Heart right ventricle (tissue), 16 donors: ENCODE data around the gene LRIG1. TPM values are rescaled to one million over a fixed set of nuclear protein-coding genes. Genes with fewer than 3 reads are reported as not detected.

Source experiments
- ATAC-seq, 8 donors: fragments of 200-7000 bp; cut with Tn5 transposase; one replicate each; pipeline ENCODE4 v1.9.1; 2020; ENCODE audit warnings: mild to moderate bottlenecking in 8 of 8, moderate library complexity in 8 of 8, moderate number of reproducible peaks in 1 of 8
- DNase-seq, 2 donors: peaks; one replicate each; pipeline ENCODE4 v3.0.0-alpha.2; 2020
- H3K27ac ChIP-seq, 10 donors: fragments of 200-600 bp; sonication (generic) in 2 of 10; one replicate each; pipeline versions ENCODE4 v1.5.0 to v1.8.0; 2020 to 2022; ENCODE audit warnings: mild to moderate bottlenecking in 3 of 10
- H3K27me3 ChIP-seq, 7 donors: fragments of 200-600 bp; one replicate each; pipeline ENCODE4 v1.8.0; 2021 to 2022; ENCODE audit warnings: mild to moderate bottlenecking in 2 of 7
- H3K36me3 ChIP-seq, 9 donors: fragments of 200-600 bp; sonication (generic) in 1 of 9; one replicate each; pipeline versions ENCODE4 v1.5.0 to v1.8.0; 2020 to 2022; ENCODE audit warnings: mild to moderate bottlenecking in 2 of 9
- H3K4me1 ChIP-seq, 9 donors: fragments of 200-600 bp; sonication (generic) in 1 of 9; one replicate each; pipeline versions ENCODE4 v1.5.0 to v1.8.0; 2020 to 2022; ENCODE audit warnings: mild to moderate bottlenecking in 4 of 9
- H3K4me3 ChIP-seq, 10 donors: fragments of 200-600 bp; sonication (generic) in 2 of 10; one replicate each; pipeline versions ENCODE4 v1.5.0 to v1.8.0; 2020 to 2022; ENCODE audit warnings: mild to moderate bottlenecking in 7 of 10, moderate library complexity in 2 of 10
- H3K9me3 ChIP-seq, 11 donors: fragments of 200-600 bp in 10 of 11; sonication (generic) in 2 of 11; one replicate each; pipeline versions ENCODE4 v1.5.0 to v1.8.0; 2013 to 2022; ENCODE audit warnings: mild to moderate bottlenecking in 2 of 11, control low read depth in 1 of 11, moderate library complexity in 1 of 11
- WGBS, 2 donors: extraction: QIAGEN DNeasy Blood & Tissue Kit; methylation state at CpG; one replicate each; pipeline ENCODE4 v1.1.7; 2013; ENCODE audit warnings: inconsistent platforms in 1 of 2; 5-methylcytosine and 5-hydroxymethylcytosine counted together
- intact Hi-C, 10 donors: fragments of 100-400 bp; cut with DNase I; formaldehyde crosslinking; loops; one replicate each; pipeline versions ENCODE4 v1.11.1 to v1.14.2; 2022
- polyA plus RNA-seq, 2 donors: library from polyadenylated mRNA; stranded (reverse); fragments of 200-250 nt; gene quantifications; one replicate each; pipeline ENCODE4 v1.2.3, GENCODE V29; 2013
- total RNA-seq, 10 donors: library from RNA; stranded (reverse); fragmentation: NEBNext Ultra II Directional in 3 of 10; extraction: Animal tissue kit (Norgen Biotek cat#: 25700) in 3 of 10; gene quantifications; one replicate each; pipeline versions ENCODE4 v1.2.1 to v1.2.4, GENCODE V29; 2021 to 2023
- TF ChIP-seq, protein P1 (sequence below), 9 donors: fragments of 200-600 bp; sonication (generic) in 2 of 9; IDR thresholded peaks; one replicate each; pipeline versions ENCODE4 v1.5.0 to v1.8.0; 2021 to 2022; ENCODE audit warnings: antibody characterized with exemption in 9 of 9, mild to moderate bottlenecking in 5 of 9, moderate library complexity in 1 of 9
- donor health status: Arrhythmogenic right ventricular cardiomyopathy.
- donor health status: ischemic (EF 13 %, LVEDD 7.1; RV severe dilation, severe dysfunction).
- donor health status: healthy with polysubstance abuse.
- donor health status: DM: no; HTN: yes; CAD: no.
- donor health status: DM: no; HTN: no; CAD: no.
- donor health status: ischemic (EF 25% LVEDD 6.9; RV normal size, moderate dysfunction).
- donor health status: ischemic (EF 25% LVEDD 5.7; RV mildly dilated, moderate dysfunction).
- donor health status: healthy.
- donor health status: DM: yes; HTN: yes; CAD: no.
- donor health status: Ischemic cardiomyopathy.
- donor health status: ischemic (EF 35%, LVEDD 5.7; RV mildly dilated, moderate dysfunction).
- donor health status: nonischemic (EF 11% LVEDD 7.7; RV severe dilation, severe dysfunction).
- donor health status: DM: yes; HTN: yes; CAD: no.
- donor health status: PGD.
- donor health status: ischemic (EF 29% LVEDD 5.4; RV normal size, mild dysfunction).
- donor health status: nonischemic (EF 23%, LVEDD 6.1; RV moderate dilation, normal function).

Gene LRIG1
- total and polyA plus RNA-seq, 12 donors, result 23.8 to 109 (median 94.2) TPM

DNA sequence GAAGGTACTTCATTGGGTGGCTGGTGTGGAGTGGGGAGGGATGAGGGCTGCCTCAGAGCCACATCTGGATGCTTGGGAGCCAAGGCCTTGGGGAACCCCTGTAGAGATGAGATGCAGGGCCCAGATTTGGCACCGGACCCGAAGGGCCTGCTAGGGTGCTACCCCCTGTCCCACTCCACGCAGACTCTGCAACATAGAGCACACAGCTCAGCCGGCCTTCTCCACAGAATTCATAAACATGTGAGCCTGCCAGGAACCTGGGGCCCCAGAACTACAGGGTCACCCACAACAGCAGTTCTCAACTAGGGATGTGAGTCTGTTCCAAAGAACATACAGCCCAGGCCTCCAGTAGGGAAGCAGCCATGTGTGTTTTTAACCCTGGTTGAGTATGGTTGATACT is 62.8 kb downstream of the LRIG1 start:
- Histone ChIP-seq H3K4me3 (no peak overlapping the region), H3K9me3 (no peaks in the 10 kb centered on the region), H3K36me3 (no peaks in the 10 kb centered on the region), H3K27me3 (no peaks in the 10 kb centered on the region), H3K27ac (no peak overlapping the region), H3K4me1 (peaks cover 26 to 98% (median 73%) of the 10 kb centered on the region in 9 donors)
- ATAC-seq (no peak), DNase-seq (no peak)
- intact Hi-C loops, result no loop called here
- 98% methylated on average over 4 of the region's 4 CpGs for WGBS, 2 donors
- TF ChIP-seq, protein P1, sequence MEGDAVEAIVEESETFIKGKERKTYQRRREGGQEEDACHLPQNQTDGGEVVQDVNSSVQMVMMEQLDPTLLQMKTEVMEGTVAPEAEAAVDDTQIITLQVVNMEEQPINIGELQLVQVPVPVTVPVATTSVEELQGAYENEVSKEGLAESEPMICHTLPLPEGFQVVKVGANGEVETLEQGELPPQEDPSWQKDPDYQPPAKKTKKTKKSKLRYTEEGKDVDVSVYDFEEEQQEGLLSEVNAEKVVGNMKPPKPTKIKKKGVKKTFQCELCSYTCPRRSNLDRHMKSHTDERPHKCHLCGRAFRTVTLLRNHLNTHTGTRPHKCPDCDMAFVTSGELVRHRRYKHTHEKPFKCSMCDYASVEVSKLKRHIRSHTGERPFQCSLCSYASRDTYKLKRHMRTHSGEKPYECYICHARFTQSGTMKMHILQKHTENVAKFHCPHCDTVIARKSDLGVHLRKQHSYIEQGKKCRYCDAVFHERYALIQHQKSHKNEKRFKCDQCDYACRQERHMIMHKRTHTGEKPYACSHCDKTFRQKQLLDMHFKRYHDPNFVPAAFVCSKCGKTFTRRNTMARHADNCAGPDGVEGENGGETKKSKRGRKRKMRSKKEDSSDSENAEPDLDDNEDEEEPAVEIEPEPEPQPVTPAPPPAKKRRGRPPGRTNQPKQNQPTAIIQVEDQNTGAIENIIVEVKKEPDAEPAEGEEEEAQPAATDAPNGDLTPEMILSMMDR (IDR thresholded peaks at IDR 0.05), result no peak

DNA sequence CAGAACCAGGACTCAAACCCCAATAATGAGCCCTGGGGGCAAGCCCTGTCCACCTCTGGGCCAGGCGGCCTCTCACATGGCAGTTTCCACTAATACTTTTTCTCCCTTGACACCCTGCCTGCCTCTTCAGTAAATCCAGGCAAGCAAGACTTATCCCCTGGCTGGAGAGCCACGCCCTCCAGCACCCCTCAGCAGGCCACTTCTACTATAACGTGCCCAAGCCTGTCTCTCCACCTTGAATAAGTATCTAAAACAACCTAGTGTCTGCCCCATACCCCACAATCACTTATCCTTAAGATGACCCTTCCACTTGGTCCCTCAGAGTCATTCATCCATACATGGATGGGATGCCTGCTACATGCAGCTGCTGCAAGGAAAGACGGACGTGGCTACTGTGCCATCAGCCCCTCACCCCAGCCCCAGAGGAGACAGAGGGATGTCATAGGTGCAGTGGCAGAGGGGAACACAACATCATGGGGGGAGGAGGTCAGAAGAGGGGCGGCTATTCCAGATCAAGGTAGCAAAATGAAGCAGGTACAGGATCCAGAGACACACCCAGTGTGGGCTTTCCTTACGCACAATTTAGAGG is 63.4 kb downstream of the LRIG1 start:
- Histone ChIP-seq H3K27ac (no peak overlapping the region), H3K4me3 (no peak overlapping the region), H3K4me1 (peaks cover 24 to 98% (median 73%) of the 10 kb centered on the region in 9 donors), H3K36me3 (no peaks in the 10 kb centered on the region), H3K27me3 (no peaks in the 10 kb centered on the region), H3K9me3 (no peaks in the 10 kb centered on the region)
- DNase-seq (no peak), ATAC-seq (no peak)
- TF ChIP-seq, protein P1 (IDR thresholded peaks at IDR 0.05), result no peak
- intact Hi-C loops, result no loop called here
- WGBS, 2 donors, result 98% methylated on average over 7 of the region's 7 CpGs

DNA sequence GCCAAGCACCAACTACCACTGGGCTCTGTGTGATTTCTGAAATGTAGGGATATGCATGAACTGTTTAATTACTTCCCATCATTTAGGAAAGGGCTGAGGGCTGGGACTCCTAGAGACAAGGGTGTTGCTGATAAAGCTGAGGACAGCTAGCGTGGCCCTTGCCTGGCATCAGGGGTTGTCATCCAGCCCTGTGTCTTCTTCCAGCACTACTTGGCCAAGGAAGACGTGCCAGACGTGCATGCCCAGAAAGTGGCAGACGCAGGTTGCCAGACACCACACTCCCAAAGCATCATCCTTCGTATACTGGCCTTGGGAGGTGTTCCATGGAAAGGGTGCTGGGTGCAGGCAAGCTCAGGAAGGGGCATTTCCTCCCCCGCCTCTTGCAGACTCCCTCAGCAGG is 64.8 kb downstream of the LRIG1 start:
- peak overlapping the region in 1 of 10 donors; percentile 16 for H3K27ac ChIP-seq

DNA sequence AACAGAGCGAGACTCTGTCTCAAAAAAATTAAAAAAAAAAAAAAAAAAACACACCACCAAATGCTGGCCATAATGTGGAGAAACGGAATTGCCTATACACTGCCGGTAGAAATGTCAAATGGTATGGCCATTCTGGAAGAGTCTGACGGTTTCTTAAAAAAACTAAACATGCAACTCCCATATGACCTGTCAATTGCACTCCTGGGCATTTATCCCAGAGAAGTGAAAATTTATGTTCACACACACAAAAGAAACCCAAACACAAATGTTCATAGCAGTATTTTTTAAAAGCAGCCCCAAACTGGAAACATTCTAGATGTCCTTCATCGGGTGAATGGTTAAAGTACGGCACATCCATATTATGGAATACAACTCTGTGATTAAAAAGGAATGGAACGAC is 66.1 kb downstream of the LRIG1 start:
- no peaks in the 10 kb centered on the region for H3K9me3 ChIP-seq
- ATAC-seq, result no peak
- TF ChIP-seq, protein P1 (IDR thresholded peaks at IDR 0.05), result no peak
- no peaks in the 10 kb centered on the region for H3K27me3 ChIP-seq
- no peak overlapping the region for H3K27ac ChIP-seq
- WGBS, 2 donors, result 78 to 79% methylated on average over 7 of the region's 7 CpGs
- peaks cover 12 to 96% (median 71%) of the 10 kb centered on the region in 9 donors for H3K4me1 ChIP-seq
- intact Hi-C loops, result no loop called here
- H3K36me3 ChIP-seq, result no peaks in the 10 kb centered on the region
- DNase-seq, result no peak
- H3K4me3 ChIP-seq, result no peak overlapping the region

More for the DNA sequence above, 64.8 kb downstream of the LRIG1 start:
- WGBS, 2 donors, result 60 to 65% methylated on average over 6 of the region's 6 CpGs
- no peaks in the 10 kb centered on the region for H3K9me3 ChIP-seq
- ATAC-seq, result peak in 3 of 8 donors; percentile 8 to 75 (median 67)
- intact Hi-C loops, result no loop called here
- no peaks in the 10 kb centered on the region for H3K36me3 ChIP-seq
- H3K4me1 ChIP-seq, result peaks cover 14 to 97% (median 73%) of the 10 kb centered on the region in 9 donors
- no peaks in the 10 kb centered on the region for H3K27me3 ChIP-seq
- H3K4me3 ChIP-seq, result no peak overlapping the region
- TF ChIP-seq, protein P1 (IDR thresholded peaks at IDR 0.05), result no peak
- DNase-seq, result no peak
